Heart left ventricle (tissue), 13 donors: ENCODE measurements around the gene AGFG2.

Experiments used
- CTCF ChIP-seq, 12 donors: fragments of 200-600 bp; sonication (generic) in 4 of 12; IDR thresholded peaks; one replicate each; pipeline versions ENCODE4 v1.5.0 to v1.8.0; 2018 to 2022; ENCODE audit warnings: antibody characterized with exemption in 12 of 12, mild to moderate bottlenecking in 5 of 12
- POLR2A ChIP-seq, 2 donors: fragments of 450-650 bp; IDR thresholded peaks; one replicate each; pipeline ENCODE4 v1.6.1; 2017; ENCODE audit warnings: antibody characterized with exemption in 2 of 2, mild to moderate bottlenecking in 2 of 2, moderate library complexity in 2 of 2
- donor health status: ischemic (EF 13 %, LVEDD 7.1; RV severe dilation, severe dysfunction).
- donor health status: DM: no; HTN: yes; CAD: no.
- donor health status: DM: no; HTN: no; CAD: no.
- donor health status: ischemic (EF 25% LVEDD 6.9; RV normal size, moderate dysfunction).
- donor health status: ischemic (EF 25% LVEDD 5.7; RV mildly dilated, moderate dysfunction).
- donor health status: ischemic (EF 35%, LVEDD 5.7; RV mildly dilated, moderate dysfunction).
- donor health status: nonischemic (EF 11% LVEDD 7.7; RV severe dilation, severe dysfunction).
- donor health status: DM: yes; HTN: yes; CAD: no.
- donor health status: PGD.
- donor health status: ischemic (EF 29% LVEDD 5.4; RV normal size, mild dysfunction).
- donor health status: nonischemic (EF 23%, LVEDD 6.1; RV moderate dilation, normal function).

- no peak for TF ChIP-seq CTCF (IDR thresholded peaks at IDR 0.05)
- no peak for TF ChIP-seq POLR2A (IDR thresholded peaks at IDR 0.05)
Observed at GRCh38 chr7:100543586-100543985, 4.6 kb downstream of the AGFG2 start.
